HG03354 (cell line): ENCODE data around the gene TBC1D9.

Source experiments
- ATAC-seq: cut with Tn5 transposase; IDR thresholded peaks from one replicate; pipeline ENCODE4 v1.9.1; 2021; ENCODE audit warnings: mild to moderate bottlenecking; ENCODE audit not compliant: unreplicated experiment, poor library complexity, severe bottlenecking

TBC1D9 gene

GRCh38 chr4:140661550-140661949 lies 94.6 kb downstream of the TBC1D9 start:
- no peak for ATAC-seq

GRCh38 chr4:140659943-140660700 lies 96.1 kb downstream of the TBC1D9 start:
- ATAC-seq: no peak

GRCh38 chr4:140654495-140654814 lies 101.7 kb downstream of the TBC1D9 start:
- ATAC-seq: no peak

GRCh38 chr4:140653718-140654494 lies 102.3 kb downstream of the TBC1D9 start:
- ATAC-seq: no peak

- no peak for ATAC-seq
These were observed 103.6 kb downstream of the TBC1D9 start for GRCh38 chr4:140652601-140653000.

GRCh38 chr4:140648716-140649308 lies 107.4 kb downstream of the TBC1D9 start:
- ATAC-seq: no peak

GRCh38 chr4:140645614-140646412 lies 110.4 kb downstream of the TBC1D9 start:
- ATAC-seq: no peak

- ATAC-seq: no peak
These were observed 111.0 kb downstream of the TBC1D9 start for GRCh38 chr4:140645196-140645595.

- ATAC-seq: no peak
These were observed 111.6 kb downstream of the TBC1D9 start for GRCh38 chr4:140644470-140645185.

- no peak for ATAC-seq
These were observed 112.6 kb downstream of the TBC1D9 start for GRCh38 chr4:140643571-140644055.

GRCh38 chr4:140642674-140643437 lies 113.3 kb downstream of the TBC1D9 start:
- no peak for ATAC-seq

- no peak for ATAC-seq
These were observed 114.3 kb downstream of the TBC1D9 start for GRCh38 chr4:140641789-140642439.

GRCh38 chr4:140641105-140641555 lies 115.1 kb downstream of the TBC1D9 start:
- ATAC-seq: no peak

- no peak for ATAC-seq
These were observed 115.9 kb downstream of the TBC1D9 start for GRCh38 chr4:140640150-140640748.

GRCh38 chr4:140639066-140639465 lies 117.1 kb downstream of the TBC1D9 start:
- no peak for ATAC-seq

- peak; percentile 72 for ATAC-seq
These were observed 118.3 kb downstream of the TBC1D9 start for GRCh38 chr4:140637836-140638235.

- no peak for ATAC-seq
These were observed 120.6 kb downstream of the TBC1D9 start for GRCh38 chr4:140635606-140636005.

GRCh38 chr4:140633951-140634350 lies 122.2 kb downstream of the TBC1D9 start:
- ATAC-seq: no peak
